ENCODE results near the gene GSK3A. TPM values are rescaled to one million over a fixed set of nuclear protein-coding genes. Genes with fewer than 3 reads are reported as not detected.

The GSK3A gene
- total and polyA plus RNA-seq, 2 donors (not counting 1 experiment from before 2014, with no cell fraction given) = 38.5 to 42.0 TPM

- CTCF ChIA-PET = interaction anchor here (0.7 to 4.8 kb wide), 32 partner anchors 8 to 180 kb away, joined by 3 to 89 read pairs (median 4); partner anchors contain the start of genes CIC, ERF, GSK3A and POU2F2
- ATAC-seq (ENCODE audit: low read depth) = no peak
- peaks cover 0 to 7% of the 10 kb centered on the region in 2 experiments for H3K36me3 ChIP-seq (replicated peaks in 1 of 2; ENCODE audit: control extremely low read depth in 1 of 2, control insufficient read depth in 1 of 2, extremely low read depth in 1 of 2, insufficient read depth in 2 of 2, low read length in 1 of 2)
- H3K27ac Mint-ChIP-seq = peak overlapping the region; percentile 96
- H3K4me1 ChIP-seq (ENCODE audit: control insufficient read depth in 2 of 2, insufficient read depth in 2 of 2, low read length in 2 of 2) = peaks cover 35 to 47% of the 10 kb centered on the region in 2 donors
- DNase-seq = no peak
- H3K4me1 Mint-ChIP-seq = peaks cover 35% of the 10 kb centered on the region
- no peaks in the 10 kb centered on the region for H3K9me3 ChIP-seq (ENCODE audit: control extremely low read depth in 1 of 3, control insufficient read depth in 2 of 3, insufficient read depth in 1 of 3, low read length in 2 of 3)
- H3K4me3 Mint-ChIP-seq = peak overlapping the region; percentile 90
- intact Hi-C loops (cut with micrococcal nuclease) = loop anchor here (1.0 kb wide), 1 partner anchor 171 kb away; no protein-coding TSS in a partner anchor
- peak overlapping the region; percentile 71 to 77 for H3K27ac ChIP-seq (ENCODE audit: low read length in 2 of 2)
- TF ChIP-seq CTCF (IDR thresholded peaks at IDR 0.05) (no peak), EZH2 (IDR thresholded peaks at IDR 0.05; ENCODE audit: borderline replicate concordance, insufficient read depth, low read depth, low read length, poor library complexity, severe bottlenecking) (no peak)
- no peaks in the 10 kb centered on the region for H3K27me3 ChIP-seq (replicated peaks in 1 of 4; ENCODE audit: control extremely low read depth in 1 of 4, control insufficient read depth in 3 of 4, insufficient read depth in 4 of 4, low read length in 3 of 4)
- 9% methylated on average over 6 of the region's 6 CpGs for WGBS (ENCODE audit: insufficient coverage)
- H3K27me3 Mint-ChIP-seq = no peaks in the 10 kb centered on the region
- peak overlapping the region in 4 of 5 experiments; percentile 71 to 90 (median 81) for H3K4me3 ChIP-seq (ENCODE audit: control extremely low read depth in 1 of 5, extremely low read depth in 1 of 5, insufficient read depth in 1 of 5, low read depth in 2 of 5, low read length in 4 of 5)
- peak overlapping the region; percentile 63 for H2AFZ ChIP-seq (ENCODE audit: insufficient read depth, low read depth, low read length, poor library complexity, severe bottlenecking)
- H3K79me2 ChIP-seq (ENCODE audit: control insufficient read depth, insufficient read depth, low read length) = peaks cover 51% of the 10 kb centered on the region
- POLR2A ChIA-PET = interaction anchor here (0.5 to 5.5 kb wide), 8 partner anchors 9 to 150 kb away, joined by 3 to 23 read pairs (median 4); partner anchors contain the start of genes CIC, GSK3A and POU2F2
- H3K9me3 Mint-ChIP-seq (ENCODE audit: insufficient read depth) = no peaks in the 10 kb centered on the region
- peak overlapping the region; percentile 86 for H3K9ac ChIP-seq (ENCODE audit: low read length)
- peaks cover 7% of the 10 kb centered on the region for H4K20me1 ChIP-seq (ENCODE audit: control insufficient read depth, insufficient read depth, low read length, poor library complexity, severe bottlenecking)
- H3K4me2 ChIP-seq (replicated peaks; ENCODE audit: low read depth, low read length, poor library complexity, severe bottlenecking) = peak overlapping the region; percentile 96
These were observed 36.9 kb upstream of the GSK3A start for GRCh38 chr19:42279155-42279901.
